Common myeloid progenitor, CD34-positive (primary cell): Measurements from ENCODE around the gene LPP.
"Not testable (repeated sequence)": the region's sequence is repeated elsewhere in the genome, so short reads cannot be mapped to it uniquely, and the experiment has no call there.

Experiments used
- CTCF ChIA-PET: fragments of 350-600 bp; sonication (Branson Sonifier 250); formaldehyde crosslinking; loops from one replicate; lab custom pipeline; 2021; ENCODE audit warnings: antibody characterized with exemption; lab: Charles Lee
- POLR2A ChIA-PET: fragments of 350-600 bp; sonication (Branson Sonifier 250); formaldehyde crosslinking; loops from one replicate; lab custom pipeline; 2021; ENCODE audit warnings: antibody characterized with exemption; lab: Charles Lee
- DNase-seq, 3 donors: peaks; one replicate each; pipeline versions ENCODE4 v3.0.0 to v3.0.0-alpha.2; 2013
- H3K27ac ChIP-seq, 2 experiments: 1 replicate in 1 of 2; 2 replicates in 1 of 2; pipeline ENCODE4 v1.7.0; 2013; ENCODE audit warnings: inconsistent platforms in 2 of 2, low read length in 2 of 2, mild to moderate bottlenecking in 2 of 2, low read depth in 1 of 2, moderate library complexity in 1 of 2; ENCODE audit not compliant: severe bottlenecking in 2 of 2, insufficient read depth in 1 of 2, poor library complexity in 1 of 2
- H3K27me3 ChIP-seq, 5 experiments: replicated peaks in 2 of 5; 1 replicate in 3 of 5; 2 replicates in 2 of 5; pipeline versions ENCODE4 v1.6.1 to v1.7.0; 2013; ENCODE audit warnings: low read length in 4 of 5, mild to moderate bottlenecking in 2 of 5, moderate library complexity in 2 of 5, inconsistent platforms in 1 of 5; ENCODE audit not compliant: insufficient read depth in 5 of 5, control insufficient read depth in 4 of 5
- H3K36me3 ChIP-seq, 4 experiments: 1 replicate in 2 of 4; 2 replicates in 2 of 4; pipeline versions ENCODE4 v1.6.1 to v1.7.0; 2013; ENCODE audit warnings: low read length in 3 of 4, control low read depth in 1 of 4, mild to moderate bottlenecking in 1 of 4; ENCODE audit not compliant: control insufficient read depth in 4 of 4, insufficient read depth in 4 of 4
- H3K4me1 ChIP-seq, 4 experiments: 1 replicate in 3 of 4; 2 replicates in 1 of 4; pipeline versions ENCODE4 v1.6.1 to v1.7.1; 2013; ENCODE audit warnings: low read length in 3 of 4, mild to moderate bottlenecking in 3 of 4, control low read depth in 1 of 4, inconsistent platforms in 1 of 4, moderate library complexity in 1 of 4; ENCODE audit not compliant: control insufficient read depth in 4 of 4, insufficient read depth in 4 of 4; ENCODE audit errors: control extremely low read depth in 1 of 4
- H3K4me3 ChIP-seq, 7 experiments: 1 replicate in 4 of 7; 2 replicates in 3 of 7; pipeline versions ENCODE4 v1.5.1 to v1.7.0; 2013; ENCODE audit warnings: mild to moderate bottlenecking in 7 of 7, low read length in 6 of 7, moderate library complexity in 6 of 7, inconsistent platforms in 2 of 7, low read depth in 2 of 7, control low read depth in 1 of 7; ENCODE audit not compliant: insufficient read depth in 4 of 7, control insufficient read depth in 1 of 7; ENCODE audit errors: extremely low read depth in 1 of 7
- H3K9me3 ChIP-seq, 5 experiments: 1 replicate in 4 of 5; 2 replicates in 1 of 5; pipeline versions ENCODE4 v1.6.1 to v1.7.1; 2013; ENCODE audit warnings: low read length in 4 of 5, mild to moderate bottlenecking in 2 of 5, inconsistent platforms in 1 of 5, low read depth in 1 of 5, moderate library complexity in 1 of 5; ENCODE audit not compliant: control insufficient read depth in 4 of 5, insufficient read depth in 2 of 5; ENCODE audit errors: control extremely low read depth in 1 of 5
- WGBS: methylation state at CpG from one replicate; pipeline ENCODE4 v1.1.5; 2013; ENCODE audit not compliant: insufficient coverage; 5-methylcytosine and 5-hydroxymethylcytosine counted together

LPP gene

GRCh38 chr3:188437926-188438325, 284.0 kb downstream of the LPP start:
- WGBS: 96% methylated on average over 2 of the region's 2 CpGs
- peaks cover 19 to 34% (median 31%) of the 10 kb centered on the region in 4 experiments for H3K4me1 ChIP-seq
- H3K27ac ChIP-seq: no peak overlapping the region
- ChIA-PET POLR2A (no interaction called here), CTCF (interaction anchor here (0.7 to 1.2 kb wide), 3 partner anchors 13 to 698 kb away, joined by 3 read pairs; no protein-coding TSS in a partner anchor)
- no peaks in the 10 kb centered on the region for H3K27me3 ChIP-seq
- H3K9me3 ChIP-seq: no peaks in the 10 kb centered on the region
- no peak overlapping the region for H3K4me3 ChIP-seq
- H3K36me3 ChIP-seq: no peaks in the 10 kb centered on the region
- no peak for DNase-seq

- CTCF ChIA-PET: interaction anchor here (1.3 kb wide), 1 partner anchor 19 kb away, joined by 4 read pairs; no protein-coding TSS in a partner anchor
- H3K4me3 ChIP-seq: peak overlapping the region in 3 of 7 experiments; percentile 0 to 46 (median 21)
- peaks cover 11 to 24% (median 20%) of the 10 kb centered on the region in 4 experiments for H3K4me1 ChIP-seq
- peak overlapping the region in 1 of 2 experiments; percentile 38 for H3K27ac ChIP-seq
- H3K36me3 ChIP-seq: no peaks in the 10 kb centered on the region
- H3K9me3 ChIP-seq: no peaks in the 10 kb centered on the region
- peak; percentile 88 to 97 (median 94) for DNase-seq
- no peaks in the 10 kb centered on the region for H3K27me3 ChIP-seq
- POLR2A ChIA-PET: no interaction called here
- WGBS: 0% methylated on average over 5 of the region's 5 CpGs
Measured at GRCh38 chr3:188439080-188439479, 285.1 kb downstream of the LPP start.

- 100% methylated on average over 1 of the region's 1 CpG for WGBS
- DNase-seq: no peak
- Histone ChIP-seq H3K9me3 (peaks cover 0 to 1% (median 0%) of the 10 kb centered on the region in 5 experiments), H3K27ac (no peak overlapping the region), H3K27me3 (no peaks in the 10 kb centered on the region), H3K4me3 (no peak overlapping the region), H3K36me3 (no peaks in the 10 kb centered on the region), H3K4me1 (peaks cover 11 to 21% (median 19%) of the 10 kb centered on the region in 4 experiments)
- ChIA-PET CTCF (interaction anchor here (1.3 kb wide), 1 partner anchor 18 kb away, joined by 4 read pairs; no protein-coding TSS in a partner anchor), POLR2A (no interaction called here)
Measured at GRCh38 chr3:188440340-188440972, 286.5 kb downstream of the LPP start.

- Histone ChIP-seq H3K36me3 (no peaks in the 10 kb centered on the region), H3K27me3 (no peaks in the 10 kb centered on the region), H3K9me3 (peaks cover 0 to 1% (median 0%) of the 10 kb centered on the region in 5 experiments), H3K4me3 (no peak overlapping the region), H3K27ac (no peak overlapping the region), H3K4me1 (peaks cover 11 to 30% (median 21%) of the 10 kb centered on the region in 4 experiments)
- DNase-seq: no peak
- CTCF ChIA-PET: no interaction called here
- POLR2A ChIA-PET: no interaction called here
- WGBS: 100% methylated on average over 3 of the region's 8 CpGs
Measured at GRCh38 chr3:188442430-188442829, 288.5 kb downstream of the LPP start.

GRCh38 chr3:188445175-188445574, 291.2 kb downstream of the LPP start:
- DNase-seq: not testable (repeated sequence)

GRCh38 chr3:188446014-188446413, 292.1 kb downstream of the LPP start:
- Histone ChIP-seq H3K9me3 (peaks cover 0 to 1% (median 0%) of the 10 kb centered on the region in 5 experiments), H3K27me3 (no peaks in the 10 kb centered on the region), H3K36me3 (no peaks in the 10 kb centered on the region), H3K27ac (no peak overlapping the region), H3K4me3 (no peak overlapping the region), H3K4me1 (peaks cover 0 to 9% (median 2%) of the 10 kb centered on the region in 4 experiments)
- POLR2A ChIA-PET: no interaction called here
- DNase-seq: no peak
- CTCF ChIA-PET: interaction anchor here (0.6 kb wide), 1 partner anchor 490 kb away, joined by 3 read pairs; no protein-coding TSS in a partner anchor
- no CpG with 5 or more reads among the region's 5 CpGs for WGBS

More at GRCh38 chr3:188445175-188445574, 291.2 kb downstream of the LPP start:
- 83% methylated on average over 1 of the region's 4 CpGs for WGBS
- H3K36me3 ChIP-seq, CTCF ChIA-PET, H3K4me3 ChIP-seq, H3K9me3 ChIP-seq, H3K27ac ChIP-seq, POLR2A ChIA-PET, H3K27me3 ChIP-seq: not testable (repeated sequence)
- peaks cover 0 to 10% (median 2%) of the 10 kb centered on the region in 4 experiments for H3K4me1 ChIP-seq

GRCh38 chr3:188446766-188447165, 292.8 kb downstream of the LPP start:
- no peak overlapping the region for H3K4me3 ChIP-seq
- ChIA-PET CTCF (no interaction called here), POLR2A (no interaction called here)
- no peak overlapping the region for H3K27ac ChIP-seq
- WGBS: 71% methylated on average over 2 of the region's 3 CpGs
- H3K9me3 ChIP-seq: peaks cover 0 to 1% (median 0%) of the 10 kb centered on the region in 5 experiments
- no peaks in the 10 kb centered on the region for H3K27me3 ChIP-seq
- H3K36me3 ChIP-seq: no peaks in the 10 kb centered on the region
- H3K4me1 ChIP-seq: peaks cover 0 to 9% (median 2%) of the 10 kb centered on the region in 4 experiments
- DNase-seq: peak in 2 of 3 donors; percentile 38 to 54
